ENCODE results near the gene NDE1.

The NDE1 gene

GRCh38 chr16:15716694-15717447 is 66.8 kb downstream of the NDE1 start:
- TF ChIP-seq CEBPB (IDR thresholded peaks at IDR 0.05) (no peak), FOXM1 (IDR thresholded peaks at IDR 0.05; ENCODE audit: borderline replicate concordance, low read depth) (no peak), CREB1 (IDR thresholded peaks at IDR 0.05; ENCODE audit: low read depth) (no peak), EGR1 (IDR thresholded peaks at IDR 0.05) (no peak), TEAD4 (IDR thresholded peaks at IDR 0.05) (no peak), EP300 (IDR thresholded peaks at IDR 0.05; ENCODE audit: borderline replicate concordance) (no peak), RAD21 (IDR thresholded peaks at IDR 0.05; ENCODE audit: low read depth) (no peak), REST (IDR thresholded peaks at IDR 0.05; ENCODE audit: low read depth) (no peak), TAF1 (IDR thresholded peaks at IDR 0.05; ENCODE audit: low read depth) (no peak), TCF12 (IDR thresholded peaks at IDR 0.05; ENCODE audit: low read depth) (no peak), MAX (IDR thresholded peaks at IDR 0.05) (no peak), ZBTB7A (IDR thresholded peaks at IDR 0.05; ENCODE audit: low read depth) (no peak), USF1 (IDR thresholded peaks at IDR 0.05) (no peak), NFIC (IDR thresholded peaks at IDR 0.05) (no peak), YY1 (IDR thresholded peaks at IDR 0.05; ENCODE audit: low read depth) (no peak)

- TF ChIP-seq CREB1 (IDR thresholded peaks at IDR 0.05; ENCODE audit: low read depth): no peak
Observed at GRCh38 chr16:15721018-15721417, 71.0 kb downstream of the NDE1 start.

- no peak for TF ChIP-seq CREB1 (IDR thresholded peaks at IDR 0.05; ENCODE audit: low read depth)
- TF ChIP-seq TAF1 (IDR thresholded peaks at IDR 0.05; ENCODE audit: low read depth): no peak
- no peak for TF ChIP-seq MAX (IDR thresholded peaks at IDR 0.05)
- no peak for TF ChIP-seq EGR1 (IDR thresholded peaks at IDR 0.05)
- no peak for TF ChIP-seq ZBTB7A (IDR thresholded peaks at IDR 0.05; ENCODE audit: low read depth)
- no peak for TF ChIP-seq EP300 (IDR thresholded peaks at IDR 0.05; ENCODE audit: borderline replicate concordance)
Observed at GRCh38 chr16:15723808-15724207, 73.8 kb downstream of the NDE1 start.

- TF ChIP-seq RAD21 (IDR thresholded peaks at IDR 0.05; ENCODE audit: low read depth) (no peak), TCF12 (IDR thresholded peaks at IDR 0.05; ENCODE audit: low read depth) (no peak), NFIC (IDR thresholded peaks at IDR 0.05) (no peak), USF1 (IDR thresholded peaks at IDR 0.05) (no peak)
Observed at GRCh38 chr16:15725641-15726240, 75.7 kb downstream of the NDE1 start.

- no peak for TF ChIP-seq TCF12 (IDR thresholded peaks at IDR 0.05; ENCODE audit: low read depth)
Observed at GRCh38 chr16:15726715-15727114, 76.7 kb downstream of the NDE1 start.

GRCh38 chr16:15729152-15729551 is 79.1 kb downstream of the NDE1 start:
- TF ChIP-seq YY1 (IDR thresholded peaks at IDR 0.05; ENCODE audit: low read depth): no peak
- TF ChIP-seq TAF1 (IDR thresholded peaks at IDR 0.05; ENCODE audit: low read depth): no peak
- TF ChIP-seq RAD21 (IDR thresholded peaks at IDR 0.05; ENCODE audit: low read depth): no peak
- no peak for TF ChIP-seq EGR1 (IDR thresholded peaks at IDR 0.05)
- no peak for TF ChIP-seq TCF12 (IDR thresholded peaks at IDR 0.05; ENCODE audit: low read depth)
- no peak for TF ChIP-seq REST (IDR thresholded peaks at IDR 0.05; ENCODE audit: low read depth)
- TF ChIP-seq USF1 (IDR thresholded peaks at IDR 0.05): no peak
- TF ChIP-seq CREB1 (IDR thresholded peaks at IDR 0.05; ENCODE audit: low read depth): no peak
- TF ChIP-seq MAX (IDR thresholded peaks at IDR 0.05): no peak
- TF ChIP-seq EP300 (IDR thresholded peaks at IDR 0.05; ENCODE audit: borderline replicate concordance): no peak
